Middle frontal gyrus (tissue), 1 donor: ENCODE measurements around the gene MUC6.
"Not testable (repeated sequence)": the region's sequence is repeated elsewhere in the genome, so short reads cannot be mapped to it uniquely, and the experiment has no call there.

Source experiments
- DNase-seq: peaks from one replicate; pipeline ENCODE4 v3.0.0-alpha.2; 2015; ENCODE audit warnings: low spot score; ENCODE audit errors: extremely low spot score

The MUC6 gene

GRCh38 chr11:987671-988070 is 48.8 kb downstream of the MUC6 start:
- no peak for DNase-seq

- no peak for DNase-seq
Observed at GRCh38 chr11:986952-987305, 49.6 kb downstream of the MUC6 start.

GRCh38 chr11:986270-986951 is 50.1 kb downstream of the MUC6 start:
- no peak for DNase-seq

- no peak for DNase-seq
Observed at GRCh38 chr11:985848-986247, 50.7 kb downstream of the MUC6 start.

GRCh38 chr11:985406-985805 is 51.1 kb downstream of the MUC6 start:
- no peak for DNase-seq

GRCh38 chr11:984546-984945 is 52.0 kb downstream of the MUC6 start:
- DNase-seq: no peak

GRCh38 chr11:981764-982163 is 54.8 kb downstream of the MUC6 start:
- no peak for DNase-seq

GRCh38 chr11:980438-981357 is 55.8 kb downstream of the MUC6 start:
- no peak for DNase-seq

GRCh38 chr11:978781-979180 is 57.7 kb downstream of the MUC6 start:
- DNase-seq: no peak

GRCh38 chr11:977830-978720 is 58.4 kb downstream of the MUC6 start:
- DNase-seq: no peak

- no peak for DNase-seq
Observed at GRCh38 chr11:976431-977160, 59.9 kb downstream of the MUC6 start.

GRCh38 chr11:975827-976226 is 60.7 kb downstream of the MUC6 start:
- peak; percentile 53 for DNase-seq

GRCh38 chr11:975376-975775 is 61.1 kb downstream of the MUC6 start:
- not testable (repeated sequence) for DNase-seq

- DNase-seq: no peak
Observed at GRCh38 chr11:973237-973636, 63.3 kb downstream of the MUC6 start.

GRCh38 chr11:972523-973211 is 63.9 kb downstream of the MUC6 start:
- no peak for DNase-seq

GRCh38 chr11:971731-972365 is 64.7 kb downstream of the MUC6 start:
- DNase-seq: no peak

- DNase-seq: no peak
Observed at GRCh38 chr11:971092-971690, 65.3 kb downstream of the MUC6 start.

- no peak for DNase-seq
Observed at GRCh38 chr11:970319-970871, 66.1 kb downstream of the MUC6 start.

- DNase-seq: no peak
Observed at GRCh38 chr11:969651-970205, 66.8 kb downstream of the MUC6 start.
